HG03565 (cell line): Measurements from ENCODE around the gene RNU5B-1.
"Not testable (repeated sequence)": the region's sequence is repeated elsewhere in the genome, so short reads cannot be mapped to it uniquely, and the experiment has no call there.

ENCODE experiments used
- ATAC-seq: cut with Tn5 transposase; IDR thresholded peaks from one replicate; pipeline ENCODE4 v1.9.1; 2021; ENCODE audit warnings: mild to moderate bottlenecking, moderate library complexity; ENCODE audit not compliant: unreplicated experiment

Gene RNU5B-1

DNA sequence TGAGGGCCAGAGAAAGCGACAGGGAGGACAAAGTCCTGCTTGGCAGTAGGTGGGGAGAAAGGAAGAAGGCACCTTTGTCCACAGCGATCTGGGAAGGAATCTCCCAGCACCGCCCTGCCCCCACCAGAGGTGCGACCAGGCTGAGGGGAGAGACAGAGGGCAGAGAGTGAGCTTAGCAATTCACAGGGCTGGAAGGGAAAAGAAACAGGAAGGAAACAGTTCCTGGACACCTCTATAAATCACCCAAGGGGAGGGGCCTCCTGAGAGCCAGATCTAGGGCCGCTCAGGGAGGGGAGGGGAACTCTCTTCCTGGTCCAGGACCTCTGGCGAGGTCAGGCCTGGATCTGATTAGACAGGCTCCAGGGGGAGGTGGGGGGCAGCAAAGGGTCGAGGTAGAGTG lies 35.4 kb downstream of the RNU5B-1 start:
- ATAC-seq: no peak

DNA sequence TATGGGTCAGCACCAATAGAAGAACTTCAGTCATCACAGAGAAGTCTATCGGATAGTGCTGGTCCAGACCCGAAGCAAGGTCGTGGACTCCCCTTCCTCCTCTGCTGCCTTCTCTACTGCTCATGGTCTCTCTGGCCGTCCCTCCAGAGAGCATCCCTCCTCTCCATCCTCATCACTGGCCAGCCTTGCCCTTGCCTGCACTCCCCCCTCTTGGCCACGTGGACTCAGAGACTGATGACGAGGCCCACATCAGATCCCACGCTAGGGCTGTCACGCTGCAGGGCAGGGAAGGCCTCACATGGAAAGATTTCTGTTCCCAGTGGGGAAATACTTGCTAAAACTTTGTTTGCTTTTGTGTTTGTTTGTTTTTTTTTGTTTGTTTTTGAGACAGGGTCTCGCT lies 38.0 kb downstream of the RNU5B-1 start:
- no peak for ATAC-seq

DNA sequence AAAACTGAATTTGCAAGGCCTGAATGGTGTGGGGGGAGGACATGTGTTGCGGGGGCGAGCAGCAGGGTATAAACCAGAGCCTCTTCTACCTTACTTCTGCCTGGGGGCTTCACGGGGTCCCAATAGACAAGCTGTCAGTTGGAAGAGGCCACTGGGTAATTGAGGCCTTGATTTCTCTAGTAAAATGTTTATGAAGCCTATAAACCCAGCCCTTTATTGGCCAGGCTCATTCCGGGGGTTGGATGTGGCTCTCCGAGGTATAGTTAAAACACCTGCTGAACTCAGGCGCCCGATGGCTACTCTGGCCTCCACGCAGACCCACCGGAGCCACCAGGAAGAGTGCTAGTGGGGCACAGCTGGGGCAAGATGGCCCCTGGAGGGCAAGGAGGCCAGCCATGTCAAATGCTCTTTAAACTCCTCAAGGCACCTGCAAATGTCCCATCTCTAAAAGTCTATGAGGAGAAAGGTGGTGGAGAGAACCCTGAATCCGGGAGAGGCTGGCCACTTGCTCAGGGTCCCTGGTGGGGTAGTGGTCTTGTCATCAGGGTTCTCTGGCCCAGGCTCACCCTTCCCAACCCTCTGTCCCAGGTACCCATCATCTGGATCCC lies 39.0 kb downstream of the RNU5B-1 start:
- ATAC-seq: no peak

DNA sequence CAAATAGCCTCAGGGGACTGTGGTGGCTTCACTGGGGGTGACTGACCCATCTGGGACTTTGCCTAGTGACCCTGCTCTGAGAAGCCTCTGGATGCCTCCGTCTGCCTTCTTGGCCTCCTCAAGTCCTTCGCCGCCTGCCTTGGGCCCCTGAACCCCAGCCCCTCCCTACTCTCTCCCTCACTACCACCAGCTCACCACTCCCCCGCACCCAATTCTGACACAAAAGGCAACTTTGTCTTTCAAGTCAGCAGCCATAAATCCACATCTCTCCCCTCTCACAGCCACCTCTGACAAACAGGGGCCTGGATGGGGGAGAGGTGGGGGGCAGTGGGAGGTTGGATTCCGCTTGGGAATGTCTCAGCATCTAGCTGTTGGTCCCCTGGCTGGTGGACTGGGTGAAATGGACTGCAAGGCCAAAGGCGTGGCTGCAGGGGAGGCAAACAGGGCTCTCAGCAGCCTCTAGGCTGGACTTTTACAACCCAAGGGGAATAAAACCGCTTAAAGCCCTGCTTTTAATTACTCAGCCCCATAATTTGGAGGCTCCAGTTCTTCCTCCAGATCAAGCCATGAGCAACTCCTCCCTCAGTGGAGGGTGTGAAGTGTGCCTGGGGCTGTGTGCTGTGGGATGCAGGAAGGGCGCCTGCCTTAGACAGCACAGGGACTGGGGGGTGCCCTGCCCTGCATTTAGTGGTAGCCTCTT lies 39.9 kb downstream of the RNU5B-1 start:
- ATAC-seq: no peak

DNA sequence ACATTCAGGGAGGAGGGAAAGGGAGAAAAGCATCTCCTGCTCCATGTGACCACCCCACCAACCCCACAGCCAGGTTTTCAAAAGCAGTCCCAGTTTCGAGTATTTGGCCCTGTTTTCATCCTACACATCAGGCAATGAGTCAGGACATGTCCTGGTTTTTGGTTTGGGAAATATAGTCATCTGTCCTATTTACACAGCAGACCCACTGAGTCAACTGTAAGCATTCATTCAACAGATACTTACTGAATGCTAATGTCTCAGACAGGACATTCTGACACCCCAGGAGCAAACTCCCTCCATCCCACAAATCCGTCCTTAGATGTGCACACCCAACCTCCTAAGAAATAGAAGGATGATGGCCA lies 40.4 kb downstream of the RNU5B-1 start:
- ATAC-seq: no peak

DNA sequence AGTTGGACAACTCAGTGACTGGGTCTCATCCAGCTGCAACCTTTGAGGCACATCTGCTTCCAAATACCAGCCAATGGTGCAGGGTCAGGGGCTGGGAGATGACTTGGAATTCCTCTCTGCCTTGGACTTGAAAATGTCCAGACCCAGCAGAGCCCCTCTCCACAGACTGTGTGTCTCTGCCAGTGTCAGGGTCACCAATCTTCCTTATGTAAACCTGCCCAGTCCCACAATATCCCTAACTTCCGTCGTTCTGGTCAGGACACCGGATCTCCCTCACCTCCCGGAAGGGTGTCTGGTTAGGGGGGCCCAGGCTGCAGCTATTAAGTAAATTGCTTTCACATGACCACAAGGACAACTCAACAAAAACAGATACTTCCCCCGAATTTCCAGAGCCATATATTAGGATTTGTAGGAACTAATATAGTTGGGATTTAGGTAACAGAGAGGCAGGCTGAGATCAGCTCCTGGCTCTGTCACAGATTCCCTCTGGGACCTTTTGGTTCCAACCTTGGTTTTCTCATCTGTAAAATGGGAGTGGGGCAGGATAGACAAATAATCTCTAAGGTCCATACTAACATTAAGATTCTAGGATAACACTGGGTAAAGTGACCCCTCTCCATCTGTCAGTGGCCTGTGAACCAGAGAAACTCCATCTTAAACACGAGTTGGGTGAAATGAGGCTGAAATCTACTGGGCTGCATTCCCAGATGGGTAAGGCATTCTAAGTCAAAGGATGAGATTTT lies 42.5 kb downstream of the RNU5B-1 start:
- no peak for ATAC-seq

DNA sequence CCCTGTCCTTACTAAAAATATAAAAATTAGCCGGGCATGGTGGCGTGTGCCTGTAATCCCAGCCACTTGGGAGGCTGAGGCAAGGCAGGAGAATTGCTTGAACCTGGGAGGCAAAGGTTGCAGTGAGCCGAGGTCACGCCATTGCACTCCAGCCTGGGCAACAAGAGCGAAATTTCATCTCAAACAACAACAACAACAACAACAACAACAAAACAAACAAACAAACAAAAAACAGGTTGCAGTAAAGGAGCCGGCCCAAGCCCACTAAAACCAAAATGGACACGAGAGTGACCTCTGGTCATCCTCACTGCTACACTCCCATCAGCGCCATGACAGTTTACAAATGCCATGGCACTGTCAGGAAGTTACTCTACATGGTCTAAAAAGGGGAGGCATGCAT lies 43.3 kb downstream of the RNU5B-1 start:
- ATAC-seq: not testable (repeated sequence)

DNA sequence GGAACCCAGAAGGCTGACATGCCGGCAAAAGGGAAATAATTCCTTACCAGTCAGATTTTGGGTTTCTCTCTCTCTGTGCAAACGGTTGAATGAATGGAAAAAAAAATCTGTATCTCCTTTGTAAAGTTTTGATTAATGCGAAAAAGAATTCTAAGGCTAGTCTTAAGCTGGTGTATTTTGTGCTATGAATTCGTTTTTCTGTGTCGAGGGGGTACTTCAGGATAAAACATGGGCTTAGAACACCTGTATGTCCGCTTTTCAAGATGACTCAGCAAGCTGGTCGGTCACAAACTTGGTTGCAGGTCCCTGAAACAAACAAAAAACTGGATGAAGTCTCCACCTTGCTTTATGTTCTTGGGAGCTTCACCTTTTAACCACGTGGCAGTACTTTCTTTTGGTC lies 44.9 kb downstream of the RNU5B-1 start:
- no peak for ATAC-seq

DNA sequence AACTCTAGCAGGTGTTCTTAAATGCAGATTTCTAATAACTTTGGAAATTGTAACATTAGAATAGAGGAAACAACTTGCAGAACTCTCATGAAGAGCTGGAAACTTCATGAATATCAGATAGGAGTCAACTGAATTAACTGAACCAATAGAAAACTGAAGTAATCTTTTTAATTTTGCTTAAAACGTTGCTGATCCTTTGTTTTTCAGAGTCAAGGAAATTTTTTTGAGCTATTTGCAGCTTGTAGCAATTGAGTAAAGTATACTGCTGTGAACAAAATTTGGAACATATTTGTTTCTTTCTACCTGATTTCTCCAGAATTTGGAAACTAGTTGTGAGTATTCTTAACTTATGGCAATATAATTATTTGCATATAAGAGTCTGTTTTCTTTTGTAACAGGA lies 47.5 kb downstream of the RNU5B-1 start:
- ATAC-seq: not testable (repeated sequence)
